GM12878 (cell line): ENCODE results near the gene KLHL3. TPM values are rescaled to one million over a fixed set of nuclear protein-coding genes. Genes with fewer than 3 reads are reported as not detected.
A peak's percentile ranks its signal among the peaks of the same experiment; 100 is the strongest.

Experiments
- ATAC-seq: fragments of 200-7000 bp; cut with Tn5 transposase; 3 replicates; pipeline ENCODE4 v1.9.1; 2020; ENCODE audit warnings: mild to moderate bottlenecking, moderate library complexity
- BruUV-seq: library from RNA; stranded (reverse); fragments of 400-500 nt; replicated peaks from 2 replicates; lab custom pipeline; 2021; lab: Mats Ljungman, UMichigan
- CTCF ChIA-PET: fragments of 300-600 bp; sonication (Branson Sonifier 250); formaldehyde crosslinking; extraction: SDS; loops from one replicate; lab custom pipeline; 2021; ENCODE audit warnings: inconsistent platforms; lab: Yijun Ruan, JAX
- POLR2A ChIA-PET: fragments of 350-600 bp; formaldehyde crosslinking; extraction: SDS; loops from one replicate; lab custom pipeline; 2021; ENCODE audit warnings: inconsistent platforms; lab: Charles Lee
- RAD21 ChIA-PET: fragments of 300-600 bp; sonication (Branson Sonifier 250); formaldehyde crosslinking; loops from one replicate; lab custom pipeline; 2023; ENCODE audit warnings: antibody characterized with exemption; ENCODE audit not compliant: unreplicated experiment; lab: Charles Lee
- SMC1A ChIA-PET: fragments of 300-600 bp; sonication (Branson Sonifier 250); formaldehyde crosslinking; loops from one replicate; lab custom pipeline; 2023; ENCODE audit not compliant: unreplicated experiment, uncharacterized antibody; lab: Charles Lee
- DNase-seq: peaks from one replicate; pipeline ENCODE4 v3.0.0-alpha.2; 2011; ENCODE audit warnings: low read depth, low spot score
- FAIRE-seq: peaks from 3 replicates; lab custom pipeline; 2011; peaks lifted over from hg19 to GRCh38; lab: Jason Lieb, UNC
- H2AFZ ChIP-seq: 2 replicates; pipeline ENCODE4 v1.6.0; 2011; ENCODE audit warnings: low read depth, low read length, control low read depth; ENCODE audit not compliant: control insufficient read depth
- H3K27ac ChIP-seq: 2 replicates; pipeline ENCODE4 v1.5.1; 2011; ENCODE audit warnings: control low read depth; ENCODE audit not compliant: control insufficient read depth, insufficient read depth
- H3K27me3 ChIP-seq, 2 experiments: replicated peaks in 1 of 2; 2 replicates each; pipeline versions ENCODE4 v1.6.0 to v1.6.1; 2011; ENCODE audit warnings: low read length in 1 of 2; ENCODE audit not compliant: control insufficient read depth in 2 of 2, insufficient read depth in 2 of 2
- H3K36me3 ChIP-seq, 2 experiments: 2 replicates each; pipeline ENCODE4 v1.5.1; 2011; ENCODE audit warnings: low read length in 1 of 2; ENCODE audit not compliant: control insufficient read depth in 2 of 2, insufficient read depth in 2 of 2
- H3K4me1 ChIP-seq: 2 replicates; pipeline ENCODE4 v1.6.1; 2011; ENCODE audit warnings: mild to moderate bottlenecking, low read length, moderate library complexity, mixed read lengths; ENCODE audit not compliant: control insufficient read depth, insufficient read depth
- H3K4me2 ChIP-seq: 2 replicates; pipeline ENCODE4 v1.6.0; 2011; ENCODE audit warnings: control low read depth; ENCODE audit not compliant: control insufficient read depth, insufficient read depth
- H3K4me3 ChIP-seq: fragments of 200-600 bp; sonication (generic); 2 replicates; pipeline ENCODE4 v1.5.1; 2016
- H3K79me2 ChIP-seq: 2 replicates; pipeline ENCODE4 v1.6.0; 2011; ENCODE audit warnings: low read length; ENCODE audit not compliant: control insufficient read depth, insufficient read depth
- H3K9ac ChIP-seq: 2 replicates; pipeline ENCODE4 v1.8.0; 2011; ENCODE audit warnings: low read length, control low read depth, mixed read lengths; ENCODE audit not compliant: control insufficient read depth, insufficient read depth
- H3K9me3 ChIP-seq: replicated peaks from 3 replicates; pipeline ENCODE4 v1.5.1; 2011; ENCODE audit warnings: mild to moderate bottlenecking, low read length; ENCODE audit not compliant: control insufficient read depth, insufficient read depth
- H4K20me1 ChIP-seq: 2 replicates; pipeline ENCODE4 v1.6.0; 2011; ENCODE audit not compliant: control insufficient read depth, insufficient read depth
- FOS ChIP-seq: IDR thresholded peaks from 3 replicates; pipeline ENCODE4 v1.6.1; 2011; ENCODE audit warnings: borderline replicate concordance; ENCODE audit not compliant: insufficient read length; ENCODE audit errors: extremely low read depth
- GABPA ChIP-seq: IDR thresholded peaks from 2 replicates; pipeline ENCODE4 v1.6.1; 2014; ENCODE audit warnings: antibody characterized with exemption, low read depth, mild to moderate bottlenecking, inconsistent platforms
- IRF4 ChIP-seq: IDR thresholded peaks from 2 replicates; pipeline ENCODE4 v1.6.1; 2011; ENCODE audit warnings: low read depth, low read length
- KLF5 ChIP-seq: fragments of 450-650 bp; IDR thresholded peaks from 2 replicates; pipeline ENCODE4 v1.6.1; 2014; ENCODE audit warnings: mild to moderate bottlenecking; ENCODE audit not compliant: partially characterized antibody
- POU2F2 ChIP-seq: IDR thresholded peaks from 3 replicates; pipeline ENCODE4 v1.6.1; 2011; ENCODE audit warnings: low read depth, mild to moderate bottlenecking, low read length, borderline replicate concordance
- RUNX3 ChIP-seq: IDR thresholded peaks from 2 replicates; pipeline ENCODE4 v1.6.1; 2012; ENCODE audit warnings: low read length, inconsistent platforms
- WGBS: methylation state at CpG from one replicate; pipeline ENCODE4 v1.1.6; 2016; ENCODE audit warnings: low lambda C conversion rate; ENCODE audit not compliant: insufficient replicate concordance, insufficient coverage; ENCODE audit errors: missing lambda C conversion rate; 5-methylcytosine and 5-hydroxymethylcytosine counted together
- in situ Hi-C: fragments of 300-500 bp; cut with MboI; formaldehyde crosslinking; loops from 9 replicates; pipeline ENCODE4 v1.14.3; 2018; ENCODE audit warnings: mixed read lengths
- intact Hi-C: fragments of 100-400 bp; cut with micrococcal nuclease; formaldehyde crosslinking; loops from one replicate; pipeline ENCODE4 v1.14.2; 2022; ENCODE audit not compliant: unreplicated experiment
- polyA plus RNA-seq, 11 experiments: library from polyadenylated mRNA; depleted of rRNA in 4 of 11; unstranded in 6 of 11; stranded (reverse) in 5 of 11; fragments of >200 nt; fragmentation: Nextera tagmentation in 4 of 11; fragmentation: Illumina TruSeq in 1 of 11; extraction: Ambion mirVana in 4 of 11; extraction: Trizol in 1 of 11; gene quantifications; 1 replicate in 1 of 11; 2 replicates in 10 of 11; pipeline versions ENCODE4 v1.2.1 to v1.2.3, GENCODE V29; 2011 to 2016; ENCODE audit warnings: inconsistent platforms in 2 of 11, missing spikeins in 2 of 11, low read depth in 1 of 11
- total RNA-seq, 4 experiments: library from RNA; depleted of rRNA in 3 of 4; stranded (reverse); fragments of >200 nt in 3 of 4; fragmentation: Illumina TruSeq in 1 of 4; extraction: Trizol in 1 of 4; gene quantifications; 2 replicates each; pipeline versions ENCODE4 v1.2.1 to v1.2.3, GENCODE V29; 2013 to 2021
- TF ChIP-seq, protein P1 (sequence below): IDR thresholded peaks from 2 replicates; pipeline ENCODE4 v1.6.1; 2012; ENCODE audit warnings: low read depth, low read length, improper control_type of control experiment
- TF ChIP-seq, protein P2 (sequence below): fragments of 450-650 bp; IDR thresholded peaks from 2 replicates; pipeline ENCODE4 v1.6.1; 2017; ENCODE audit warnings: mild to moderate bottlenecking
- TF ChIP-seq, protein P3 (sequence below): IDR thresholded peaks from 2 replicates; pipeline ENCODE4 v1.6.1; 2011; ENCODE audit warnings: low read depth, mild to moderate bottlenecking, low read length, moderate library complexity, borderline replicate concordance; ENCODE audit errors: extremely low read depth

Gene KLHL3
- total and polyA plus RNA-seq, 10 of the 15 experiments (the other 5 are each of a cell fraction or from before 2014, with no cell fraction given): 1.7 to 11.7 (median 5.6) TPM

DNA sequence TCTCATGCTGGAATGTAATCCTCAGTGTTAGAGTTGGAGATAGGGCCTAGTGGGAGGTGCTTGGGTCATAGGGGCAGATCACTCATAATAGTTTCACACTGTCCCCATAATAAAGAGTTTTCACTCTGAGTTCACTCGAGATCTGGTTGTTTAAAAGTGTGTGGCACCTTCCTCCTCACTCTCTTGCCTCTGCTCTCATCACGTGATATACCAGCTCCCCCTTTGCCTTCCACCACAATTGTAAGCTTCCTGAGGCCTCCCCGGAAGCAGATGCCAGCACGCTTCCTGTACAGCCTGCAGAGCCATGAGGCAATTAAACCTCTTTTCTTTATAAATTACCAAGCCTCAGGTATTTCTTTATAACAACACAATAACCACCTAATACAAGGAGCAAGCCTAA lies 3.8 kb upstream of the KLHL3 start (continued):
- TF ChIP-seq, protein P1, sequence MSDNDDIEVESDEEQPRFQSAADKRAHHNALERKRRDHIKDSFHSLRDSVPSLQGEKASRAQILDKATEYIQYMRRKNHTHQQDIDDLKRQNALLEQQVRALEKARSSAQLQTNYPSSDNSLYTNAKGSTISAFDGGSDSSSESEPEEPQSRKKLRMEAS: no peak
- TF ChIP-seq, protein P2, sequence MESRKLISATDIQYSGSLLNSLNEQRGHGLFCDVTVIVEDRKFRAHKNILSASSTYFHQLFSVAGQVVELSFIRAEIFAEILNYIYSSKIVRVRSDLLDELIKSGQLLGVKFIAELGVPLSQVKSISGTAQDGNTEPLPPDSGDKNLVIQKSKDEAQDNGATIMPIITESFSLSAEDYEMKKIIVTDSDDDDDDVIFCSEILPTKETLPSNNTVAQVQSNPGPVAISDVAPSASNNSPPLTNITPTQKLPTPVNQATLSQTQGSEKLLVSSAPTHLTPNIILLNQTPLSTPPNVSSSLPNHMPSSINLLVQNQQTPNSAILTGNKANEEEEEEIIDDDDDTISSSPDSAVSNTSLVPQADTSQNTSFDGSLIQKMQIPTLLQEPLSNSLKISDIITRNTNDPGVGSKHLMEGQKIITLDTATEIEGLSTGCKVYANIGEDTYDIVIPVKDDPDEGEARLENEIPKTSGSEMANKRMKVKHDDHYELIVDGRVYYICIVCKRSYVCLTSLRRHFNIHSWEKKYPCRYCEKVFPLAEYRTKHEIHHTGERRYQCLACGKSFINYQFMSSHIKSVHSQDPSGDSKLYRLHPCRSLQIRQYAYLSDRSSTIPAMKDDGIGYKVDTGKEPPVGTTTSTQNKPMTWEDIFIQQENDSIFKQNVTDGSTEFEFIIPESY: no peak
- TF ChIP-seq, all 136 proteins: peak for 0

DNA sequence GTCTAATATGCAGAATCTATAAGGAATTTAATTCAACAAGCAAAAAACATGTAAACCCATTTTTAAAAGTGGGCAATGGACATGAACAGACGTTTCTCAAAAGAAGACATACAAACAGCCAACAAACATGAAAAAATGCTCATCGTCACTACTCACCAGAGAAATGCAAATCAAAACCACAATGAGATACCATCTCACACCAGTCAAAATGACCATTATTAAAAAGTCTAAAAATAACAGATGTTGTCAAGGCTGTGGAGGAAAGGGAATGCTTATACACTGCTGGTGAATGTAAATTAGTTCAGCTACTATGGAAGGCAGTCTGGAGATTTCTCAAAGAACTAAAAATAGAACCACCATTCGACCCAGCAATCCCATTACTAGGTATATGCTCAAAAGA lies 3.1 kb upstream of the KLHL3 start:
- 0% methylated on average over 3 of the region's 3 CpGs for WGBS
- peaks cover 4% of the 10 kb centered on the region for H3K79me2 ChIP-seq
- no peak overlapping the region for H3K4me3 ChIP-seq
- CTCF ChIA-PET: interaction anchor here (1.0 to 18.4 kb wide), 5 partner anchors 9 to 108 kb away, joined by 3 to 619 read pairs (median 30); no protein-coding TSS in a partner anchor
- TF ChIP-seq, protein P3, sequence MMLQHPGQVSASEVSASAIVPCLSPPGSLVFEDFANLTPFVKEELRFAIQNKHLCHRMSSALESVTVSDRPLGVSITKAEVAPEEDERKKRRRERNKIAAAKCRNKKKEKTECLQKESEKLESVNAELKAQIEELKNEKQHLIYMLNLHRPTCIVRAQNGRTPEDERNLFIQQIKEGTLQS: no peak
- TF ChIP-seq GABPA: no peak
- no peak for TF ChIP-seq KLF5
- TF ChIP-seq RUNX3: peak; percentile 63
- TF ChIP-seq IRF4: no peak
- peak; percentile 70; the same call in 1 of the 3 replicates for TF ChIP-seq POU2F2
- TF ChIP-seq FOS: no peak
- H3K9me3 ChIP-seq: no peaks in the 10 kb centered on the region; the same call in 2 of the 3 replicates
- H4K20me1 ChIP-seq: no peaks in the 10 kb centered on the region
- DNase-seq (no peak), FAIRE-seq (no peak), ATAC-seq (0 out of 3 replicates have a peak, but pooled peaks have one; percentile 5)
- intact Hi-C loops: no loop called here
- SMC1A ChIA-PET: interaction anchor here (1.2 to 7.3 kb wide), 4 partner anchors 72 to 149 kb away, joined by 3 to 155 read pairs (median 58); no protein-coding TSS in a partner anchor
- H2AFZ ChIP-seq: no peak overlapping the region
- no peak overlapping the region for H3K27ac ChIP-seq
- H3K36me3 ChIP-seq: no peaks in the 10 kb centered on the region
- no peaks in the 10 kb centered on the region for H3K27me3 ChIP-seq
- no peak overlapping the region for H3K9ac ChIP-seq
- in situ Hi-C loops: loop anchor here (5.0 kb wide), 1 partner anchor 82 kb away; no protein-coding TSS in a partner anchor
- no TSS peak for BruUV-seq
- RAD21 ChIA-PET: no interaction called here
- H3K4me1 ChIP-seq: peaks cover 15% of the 10 kb centered on the region
- no peak overlapping the region for H3K4me2 ChIP-seq
- POLR2A ChIA-PET: no interaction called here
